Measurements from ENCODE around the gene BTNL9. TPM values are rescaled to one million over a fixed set of nuclear protein-coding genes. Genes with fewer than 3 reads are reported as not detected.
A peak's percentile ranks its signal among the peaks of the same experiment; 100 is the strongest.
"Not testable (repeated sequence)": the region's sequence is repeated elsewhere in the genome, so short reads cannot be mapped to it uniquely, and the experiment has no call there.

BTNL9 gene
- total RNA-seq = 37.8 TPM
- long read RNA-seq, transcript BTNL9-201 (11 exons, 3,500 nt) = major isoform, 12 of 80 reads
- long read RNA-seq, partial matches to known transcripts = 18 of 80 reads
- long read RNA-seq, other reads (novel, unspliced or antisense) = 49 of 80 reads

DNA sequence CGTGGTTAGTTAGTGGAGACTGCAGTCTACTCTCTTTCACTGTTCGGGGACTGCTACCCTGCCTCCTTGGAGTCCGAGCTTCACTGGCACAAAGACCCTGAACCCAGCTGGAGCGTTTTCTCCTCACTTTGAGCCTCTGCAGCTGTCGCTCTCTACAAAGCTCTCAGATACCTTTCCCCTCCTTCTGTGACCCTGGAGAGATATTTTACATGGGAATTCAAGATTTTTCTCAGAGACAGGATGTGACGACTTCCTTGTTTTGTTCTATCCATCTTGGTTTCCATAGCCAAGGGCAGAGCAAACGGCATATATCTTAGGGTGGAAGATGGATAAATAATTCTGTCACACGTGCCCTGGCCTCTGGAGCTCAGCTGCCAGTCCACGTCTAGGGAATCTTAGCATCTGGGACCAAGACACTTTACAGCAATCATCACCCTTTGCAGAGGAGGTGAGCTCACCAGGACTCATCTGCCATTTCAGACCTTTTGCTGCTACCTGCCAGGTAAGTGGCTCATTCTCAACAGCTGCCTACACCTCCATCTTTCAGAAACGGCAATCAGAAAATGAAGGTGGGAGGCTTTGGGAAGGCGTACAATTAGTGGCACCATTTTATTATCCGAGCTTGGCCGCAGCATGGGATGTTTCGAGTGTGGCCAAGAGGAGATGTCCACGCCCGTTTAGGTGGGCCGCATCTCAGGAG, at the start of gene BTNL9:
BTNL9 (plus strand) TSS at position 336 of the 700 bp plus-strand sequence. CDS start 5,224 bp downstream, outside the sequence.
- intact Hi-C loops (cut with micrococcal nuclease) = loop anchor here (10.0 kb wide), 1 partner anchor 255 kb away; no protein-coding TSS in a partner anchor
- no peak for DNase-seq
- ATAC-seq = no peak

- DNase-seq (no peak), ATAC-seq (no peak)
- intact Hi-C loops (cut with micrococcal nuclease) = no loop called here
Observed at GRCh38 chr5:180990882-180991242, 49.2 kb upstream of the BTNL9 start.

- DNase-seq (no peak), ATAC-seq (no peak)
- intact Hi-C loops (cut with micrococcal nuclease) = no loop called here
Observed at GRCh38 chr5:181001947-181002346, 38.1 kb upstream of the BTNL9 start.

DNA sequence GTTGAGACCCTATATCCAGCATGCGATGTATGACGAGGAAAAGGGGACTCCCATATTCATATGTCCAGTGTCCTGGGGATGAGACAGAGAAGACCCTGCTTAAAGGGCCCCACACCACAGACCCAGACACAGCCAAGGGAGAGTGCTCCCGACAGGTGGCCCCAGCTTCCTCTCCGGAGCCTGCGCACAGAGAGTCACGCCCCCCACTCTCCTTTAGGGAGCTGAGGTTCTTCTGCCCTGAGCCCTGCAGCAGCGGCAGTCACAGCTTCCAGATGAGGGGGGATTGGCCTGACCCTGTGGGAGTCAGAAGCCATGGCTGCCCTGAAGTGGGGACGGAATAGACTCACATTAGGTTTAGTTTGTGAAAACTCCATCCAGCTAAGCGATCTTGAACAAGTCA, 34.3 kb upstream of the BTNL9 start:
- DNase-seq = no peak
- ATAC-seq = no peak
- intact Hi-C loops (cut with micrococcal nuclease) = no loop called here

DNA sequence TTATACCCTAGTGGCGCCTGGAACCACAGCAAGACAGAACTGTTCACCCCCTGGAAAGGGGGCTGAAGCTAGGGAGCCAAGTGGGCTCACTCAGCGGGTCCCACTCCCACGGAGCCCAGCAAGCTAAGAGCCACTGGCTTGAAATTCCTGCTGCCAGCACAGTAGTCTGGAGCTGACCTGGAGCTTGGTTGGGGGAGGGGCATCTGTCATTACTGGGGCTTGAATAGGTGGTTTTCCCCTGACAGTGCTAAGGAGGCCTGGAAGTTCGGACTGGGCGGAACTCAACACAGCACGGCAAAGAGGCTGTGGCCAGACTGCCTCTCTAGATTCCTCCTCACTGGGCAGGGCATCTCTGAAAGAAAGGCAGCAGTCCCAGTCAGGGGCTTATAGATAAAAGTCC, 31.9 kb upstream of the BTNL9 start:
- intact Hi-C loops (cut with micrococcal nuclease) = no loop called here
- no peak for ATAC-seq
- DNase-seq = no peak

DNA sequence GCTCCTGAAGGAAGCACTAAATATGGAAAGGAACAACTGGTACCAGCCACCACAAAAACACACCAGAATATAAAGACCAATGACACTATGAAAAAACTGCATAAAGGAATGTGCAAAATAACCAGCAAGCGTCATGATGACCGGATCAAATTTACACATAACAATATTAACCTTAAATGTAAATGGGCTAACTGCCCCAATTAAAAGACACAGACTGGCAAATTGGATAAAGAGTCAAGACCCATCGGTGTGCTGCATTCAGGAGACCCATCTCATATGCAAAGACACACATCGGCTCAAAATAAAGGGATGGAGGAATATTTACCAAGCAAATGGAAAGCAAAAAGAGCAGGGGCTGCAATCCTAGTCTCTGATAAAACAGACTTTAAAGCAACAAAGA, 30.0 kb upstream of the BTNL9 start:
- intact Hi-C loops (cut with micrococcal nuclease); DNase-seq; ATAC-seq: not testable (repeated sequence)

DNA sequence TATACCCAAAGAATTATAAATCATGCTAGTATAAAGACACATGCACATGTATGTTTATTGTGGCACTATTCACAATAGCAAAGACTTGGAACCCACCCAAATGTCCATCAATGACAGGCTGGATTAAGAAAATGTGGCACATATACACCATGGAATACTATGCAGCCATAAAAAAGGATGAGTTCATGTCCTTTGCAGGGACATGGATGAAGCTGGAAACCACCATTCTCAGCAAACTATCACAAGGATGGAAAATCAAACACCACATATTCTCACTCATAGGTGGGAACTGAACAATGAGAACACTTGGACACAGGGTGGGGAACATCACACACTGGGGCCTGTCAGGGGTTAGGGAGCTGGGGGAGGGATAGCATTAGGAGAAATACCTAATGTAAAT, 25.4 kb upstream of the BTNL9 start:
- intact Hi-C loops (cut with micrococcal nuclease); ATAC-seq; DNase-seq: not testable (repeated sequence)

- intact Hi-C loops (cut with micrococcal nuclease); ATAC-seq; DNase-seq: not testable (repeated sequence)
Observed at GRCh38 chr5:181017448-181017847, 22.6 kb upstream of the BTNL9 start.

- DNase-seq (no peak), ATAC-seq (no peak)
- intact Hi-C loops (cut with micrococcal nuclease) = no loop called here
Observed at GRCh38 chr5:181020688-181021087, 19.4 kb upstream of the BTNL9 start.

DNA sequence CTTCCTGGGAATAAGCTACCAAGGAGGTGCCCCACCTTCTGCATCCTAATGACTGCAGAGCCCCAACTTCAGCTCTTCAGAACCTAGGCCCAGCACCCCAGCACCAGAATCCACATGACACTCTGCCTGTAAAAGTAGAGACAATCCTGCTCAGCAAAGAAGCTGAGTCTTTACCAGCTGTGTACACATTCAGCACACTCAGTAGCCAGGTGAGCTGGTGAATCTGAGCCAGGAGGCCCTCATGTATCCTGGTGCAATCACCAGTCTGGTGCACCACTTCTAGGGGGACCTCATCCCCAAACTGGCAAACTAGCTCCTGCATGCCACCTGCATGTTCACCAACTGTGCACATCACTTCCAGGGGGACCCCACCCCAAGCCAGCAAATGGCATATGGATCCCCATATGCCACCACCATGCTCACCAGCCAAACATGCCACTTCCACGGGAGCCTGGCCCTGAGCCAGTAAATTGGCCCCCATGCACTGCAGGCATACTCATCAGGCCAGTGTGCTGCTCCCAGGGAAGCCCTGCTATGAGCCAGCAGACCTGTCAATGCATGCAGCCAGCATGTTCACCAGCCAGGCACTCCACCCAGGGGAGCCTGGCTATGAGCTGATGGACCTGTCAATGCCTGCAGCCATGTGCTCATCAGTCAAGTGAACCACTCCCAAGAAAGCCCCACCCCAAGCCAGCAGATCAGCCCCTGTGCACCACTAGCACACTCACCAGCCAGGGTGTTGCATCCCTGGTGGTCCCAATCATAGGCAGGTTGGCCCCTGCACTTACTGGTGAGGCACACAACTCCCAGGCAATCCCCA, 15.6 kb upstream of the BTNL9 start:
- ATAC-seq = no peak
- no peak for DNase-seq
- intact Hi-C loops (cut with micrococcal nuclease) = no loop called here

DNA sequence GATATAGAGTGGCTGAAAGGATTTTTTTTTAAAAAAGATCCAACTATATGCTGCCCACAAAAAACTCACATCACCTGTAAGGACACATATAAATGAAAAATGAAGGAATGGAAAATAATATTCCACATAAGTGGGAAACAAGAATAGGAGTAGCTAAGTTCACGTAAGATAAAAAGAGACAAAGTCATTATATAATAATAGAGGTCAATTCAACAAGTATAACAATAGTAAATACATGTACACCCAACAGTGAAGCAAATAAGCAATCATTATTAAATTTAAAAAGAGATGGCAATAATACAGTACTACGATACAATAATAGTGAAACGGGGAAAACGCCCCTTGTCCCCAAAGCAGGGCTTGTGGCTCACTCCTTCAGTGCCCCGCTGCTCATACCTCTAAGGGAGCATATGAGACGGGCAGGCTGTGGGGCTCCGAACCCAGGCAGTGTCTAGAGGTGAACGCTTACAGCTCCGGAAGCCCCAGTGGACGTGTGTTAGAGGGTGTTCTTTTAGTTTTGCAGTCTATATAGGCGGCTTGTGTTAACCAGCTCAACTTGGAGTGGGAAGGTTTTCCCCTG, 12.5 kb upstream of the BTNL9 start:
- intact Hi-C loops (cut with micrococcal nuclease) = no loop called here
- no peak for DNase-seq
- no peak for ATAC-seq

DNA sequence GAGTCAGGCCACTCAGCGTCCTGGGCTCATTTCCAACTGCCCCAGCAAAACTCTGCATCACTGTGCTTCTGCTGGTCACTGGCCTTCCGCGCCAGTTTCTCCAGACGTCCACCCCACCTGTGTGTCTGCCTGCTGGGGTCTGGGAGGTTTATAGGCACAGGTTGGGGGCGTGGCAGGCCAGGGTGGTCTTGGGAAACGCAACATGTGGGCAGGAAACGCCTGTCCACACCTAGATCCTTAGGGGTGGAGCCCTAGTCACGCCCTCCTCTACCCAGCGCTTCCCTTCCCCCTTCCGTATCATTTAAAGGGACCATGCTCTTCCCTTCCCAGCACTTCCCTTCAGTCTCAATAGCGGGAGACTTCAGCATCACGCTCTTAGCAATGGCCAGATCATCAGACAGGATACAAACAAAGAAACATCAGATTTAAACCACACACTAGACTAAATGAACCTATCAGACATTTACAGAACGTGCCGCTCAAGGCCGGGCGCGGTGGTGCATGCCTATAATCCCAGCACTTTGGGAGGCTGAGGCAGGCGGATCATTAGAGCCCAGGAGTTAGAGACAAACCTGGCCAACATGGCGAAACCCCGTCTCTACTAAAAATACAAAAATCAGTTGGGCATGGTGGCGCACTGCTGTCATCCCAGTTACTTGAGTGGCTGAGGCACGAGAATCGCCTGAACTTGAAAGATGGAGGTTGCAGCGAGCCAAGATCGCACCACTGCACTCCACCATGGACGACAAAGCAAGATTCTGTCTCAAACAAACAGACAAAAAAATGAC, 11.8 kb upstream of the BTNL9 start:
- intact Hi-C loops (cut with micrococcal nuclease) = no loop called here
- DNase-seq (no peak), ATAC-seq (no peak)

DNA sequence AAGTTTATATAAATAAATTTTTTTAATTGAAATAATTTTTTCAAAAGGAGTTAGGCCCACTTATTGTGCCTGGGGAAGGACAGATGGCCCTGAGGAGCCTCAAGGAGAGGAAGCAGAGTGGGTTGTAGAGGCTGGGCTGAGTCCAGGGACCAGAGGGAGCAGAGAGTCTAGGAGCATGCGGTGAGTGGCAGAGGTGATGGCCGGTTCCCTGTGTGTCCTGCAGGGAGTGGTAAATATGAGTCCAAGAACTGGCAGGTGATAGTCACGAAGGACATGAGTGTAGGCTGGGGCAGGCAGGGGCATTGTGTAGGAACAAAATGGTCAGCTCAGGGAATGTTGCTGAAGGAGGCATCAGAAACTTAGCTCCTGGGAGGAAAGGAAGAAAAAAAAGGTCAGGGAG, 8.3 kb upstream of the BTNL9 start:
- intact Hi-C loops (cut with micrococcal nuclease) = loop anchor here (10.0 kb wide), 1 partner anchor 247 kb away; no protein-coding TSS in a partner anchor
- ATAC-seq (no peak), DNase-seq (no peak)

- ATAC-seq (no peak), DNase-seq (no peak)
Observed at GRCh38 chr5:181035991-181036815, 3.9 kb upstream of the BTNL9 start.

GRCh38 chr5:181036816-181037364, 3.2 kb upstream of the BTNL9 start:
- ATAC-seq = no peak
- intact Hi-C loops (cut with micrococcal nuclease) = loop anchor here (10.0 kb wide), 1 partner anchor 252 kb away; no protein-coding TSS in a partner anchor
- no peak for DNase-seq

More at GRCh38 chr5:181035991-181036815, 3.9 kb upstream of the BTNL9 start:
- intact Hi-C loops (cut with micrococcal nuclease) = loop anchor here (10.0 kb wide), 1 partner anchor 251 kb away; no protein-coding TSS in a partner anchor

- no peak for DNase-seq
- ATAC-seq = peak; percentile 57
- intact Hi-C loops (cut with micrococcal nuclease) = loop anchor here (10.0 kb wide), 1 partner anchor 253 kb away; no protein-coding TSS in a partner anchor
Observed at GRCh38 chr5:181037365-181037861, 2.7 kb upstream of the BTNL9 start.

DNA sequence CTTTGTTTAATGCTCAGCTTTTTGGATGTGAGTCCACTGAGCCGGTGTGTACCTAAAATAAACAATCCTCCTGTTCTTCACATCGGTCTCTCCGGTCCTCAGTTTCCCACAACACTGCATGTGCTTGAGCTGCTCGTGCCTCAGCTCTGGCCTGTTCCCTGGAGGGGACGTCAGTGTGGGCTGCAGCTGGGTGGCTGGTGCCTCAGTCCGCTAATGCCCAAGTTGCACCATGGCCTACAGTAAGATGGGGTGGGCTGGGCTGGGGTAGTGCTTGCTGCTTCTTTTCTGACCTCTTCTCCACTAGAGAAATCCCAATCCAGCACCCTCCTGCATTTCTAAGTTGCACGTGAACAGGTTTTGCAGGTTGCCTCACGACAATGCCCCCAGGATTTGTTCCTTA, 595 bp upstream of the BTNL9 start:
- intact Hi-C loops (cut with micrococcal nuclease) = loop anchor here (10.0 kb wide), 1 partner anchor 255 kb away; no protein-coding TSS in a partner anchor
- ATAC-seq (no peak), DNase-seq (no peak)

- intact Hi-C loops (cut with micrococcal nuclease) = no loop called here
- ATAC-seq = no peak
- no peak for DNase-seq
Observed at GRCh38 chr5:181040631-181040945, 522 bp downstream of the BTNL9 start.

Data from left ventricle myocardium superior (tissue), 1 donor.